8988T (cell line): ENCODE measurements around the gene YPEL3.
"Not testable (repeated sequence)": the region's sequence is repeated elsewhere in the genome, so short reads cannot be mapped to it uniquely, and the experiment has no call there.

Source experiments
- DNase-seq: peaks from one replicate; pipeline ENCODE4 v3.0.0; 2011

YPEL3 gene

GRCh38 chr16:30116291-30117207 lies 20.5 kb upstream of the YPEL3 start:
- DNase-seq: no peak

DNA sequence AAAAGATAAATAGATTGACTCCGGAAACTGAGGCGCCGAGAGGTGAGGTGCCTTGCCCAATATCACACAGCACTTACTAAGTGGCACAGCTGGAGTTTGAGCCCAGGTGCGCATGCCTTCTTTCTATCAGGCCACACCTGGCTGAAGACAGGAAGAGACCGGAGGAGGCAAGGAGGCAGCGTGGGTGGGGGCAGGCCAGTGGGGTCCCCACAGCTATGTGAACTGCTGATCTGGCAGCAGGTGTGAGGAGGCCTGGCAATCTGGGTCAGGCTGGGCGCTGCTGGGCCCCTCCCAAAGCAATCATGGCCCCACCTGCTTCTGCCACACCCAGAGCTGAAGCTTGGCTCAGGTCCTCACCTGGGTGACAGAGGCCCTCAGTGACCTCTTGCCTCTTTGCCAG lies 19.2 kb upstream of the YPEL3 start:
- no peak for DNase-seq

- not testable (repeated sequence) for DNase-seq
Measured at GRCh38 chr16:30114833-30115232, 18.8 kb upstream of the YPEL3 start.

DNA sequence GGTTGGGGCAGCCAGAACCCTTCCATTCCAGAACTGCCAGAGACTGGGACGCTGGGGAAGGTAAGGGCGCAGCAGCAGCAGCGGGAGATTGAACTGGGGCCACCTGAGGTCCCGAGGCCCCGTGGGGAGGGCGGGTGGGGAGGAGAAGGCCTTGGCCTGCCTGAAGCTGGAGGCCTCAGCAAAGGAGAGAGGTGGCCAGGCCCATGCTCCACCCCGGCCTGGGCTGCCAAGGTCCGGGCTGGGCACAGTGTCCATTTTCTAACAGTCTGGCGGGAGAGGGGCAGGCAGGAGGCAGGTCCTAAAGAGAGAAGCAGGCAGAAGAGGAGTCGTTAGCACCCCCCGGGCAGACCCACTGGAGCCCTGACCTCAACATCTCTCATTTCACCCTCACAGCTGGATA lies 18.4 kb upstream of the YPEL3 start:
- no peak for DNase-seq

- no peak for DNase-seq
Measured at GRCh38 chr16:30113711-30114333, 17.8 kb upstream of the YPEL3 start.

DNA sequence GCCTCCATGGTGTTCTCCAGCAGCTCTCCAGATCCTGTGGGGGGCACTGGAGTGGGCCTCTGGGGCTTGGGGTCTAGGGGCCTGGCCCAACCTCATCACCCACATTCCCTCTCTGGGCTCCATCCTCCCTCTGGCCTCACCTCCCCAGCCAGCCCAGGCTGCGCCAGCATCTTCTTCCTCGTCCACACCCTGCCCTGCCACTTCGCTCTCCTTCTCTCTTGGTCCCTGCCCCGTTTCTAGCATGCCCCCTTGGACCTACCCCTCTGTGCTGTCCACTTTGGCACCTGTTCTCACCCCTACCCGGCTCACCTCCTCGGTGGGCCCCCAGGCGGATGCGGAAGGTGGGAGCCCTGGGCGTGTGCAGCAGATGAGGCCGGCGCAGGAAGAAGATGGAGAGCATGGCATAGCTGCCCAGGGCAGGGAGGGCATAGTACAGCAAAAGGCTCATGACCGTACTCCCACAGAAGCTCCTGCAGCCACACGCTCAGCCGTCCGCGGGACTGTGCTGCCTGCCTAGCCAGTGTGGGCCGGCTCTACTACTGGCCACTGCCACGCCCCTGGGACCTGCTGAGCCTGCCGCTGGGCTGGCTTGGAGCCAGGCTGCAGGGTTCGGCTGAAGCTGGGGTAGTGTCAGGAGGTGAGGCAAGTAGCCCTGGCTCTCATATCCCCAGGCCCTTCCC lies 17.2 kb upstream of the YPEL3 start, which contains the start of gene GDPD3:
Gene GDPD3, minus strand, starts transcription at position 507 of the 680 bp plus-strand sequence. Its CDS starts 59 bp downstream, at position 448.
- no peak for DNase-seq

- DNase-seq: peak; percentile 75
Measured at GRCh38 chr16:30112197-30113030, 16.4 kb upstream of the YPEL3 start.

DNA sequence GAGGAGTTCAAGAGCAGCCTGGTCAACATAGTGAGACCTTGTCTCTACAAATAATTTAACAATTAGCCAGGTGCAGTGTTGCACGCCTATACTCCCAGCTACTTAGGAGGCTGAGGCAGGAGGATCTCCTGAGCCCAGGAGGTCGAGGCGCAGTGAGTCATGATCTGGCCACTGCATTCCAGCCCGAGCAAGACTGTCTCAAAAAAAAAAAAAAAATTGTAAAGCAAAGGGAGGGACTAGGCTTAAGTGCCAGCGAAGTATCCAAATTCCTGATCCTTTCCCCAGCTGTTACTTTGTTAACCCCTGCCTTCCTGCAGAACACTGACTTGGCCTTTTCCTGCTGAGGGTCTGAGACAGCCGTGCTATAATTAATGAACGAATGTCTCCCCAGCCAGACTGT lies 14.6 kb upstream of the YPEL3 start:
- DNase-seq: no peak

DNA sequence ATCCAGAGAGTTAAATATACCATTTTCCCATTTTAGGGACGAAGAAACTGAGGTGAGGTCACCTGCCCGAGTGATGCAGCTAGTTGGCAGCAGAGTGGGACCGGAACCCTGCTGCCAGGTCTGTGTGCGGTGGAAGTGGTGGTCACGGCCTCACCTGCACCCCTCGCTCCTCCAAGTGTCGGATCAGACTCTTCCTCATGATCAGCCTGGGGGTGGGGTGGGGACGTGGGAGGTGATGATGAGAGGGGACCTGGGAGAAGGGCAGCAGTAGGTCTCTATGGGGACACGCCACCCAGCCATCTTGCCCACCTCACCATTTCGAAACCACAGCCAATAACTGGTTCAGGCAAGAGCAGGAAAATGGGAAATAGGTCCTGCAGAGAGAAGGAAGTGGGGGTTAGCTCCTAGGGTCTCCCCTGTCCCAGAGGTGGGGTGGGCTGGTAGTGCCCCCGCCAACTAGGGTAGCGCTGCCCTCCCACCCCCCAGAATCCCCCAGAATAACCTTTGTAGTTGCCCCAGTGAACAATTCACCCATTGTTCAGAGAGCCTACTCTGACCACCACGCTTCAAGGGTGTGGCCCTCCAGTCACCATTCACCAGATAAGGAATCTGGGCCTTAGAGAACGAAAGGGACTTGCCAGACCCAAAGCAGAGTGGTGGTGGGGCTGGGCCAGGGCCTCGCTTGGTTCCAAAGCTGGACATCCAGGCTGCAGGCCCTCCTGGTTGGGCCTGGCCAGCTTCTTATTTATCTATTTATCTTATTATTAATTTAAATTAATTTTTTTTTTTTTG lies 12.2 kb upstream of the YPEL3 start:
- DNase-seq: no peak

GRCh38 chr16:30104492-30104891 lies 8.5 kb upstream of the YPEL3 start:
- no peak for DNase-seq

GRCh38 chr16:30104090-30104489 lies 8.1 kb upstream of the YPEL3 start:
- no peak for DNase-seq

DNA sequence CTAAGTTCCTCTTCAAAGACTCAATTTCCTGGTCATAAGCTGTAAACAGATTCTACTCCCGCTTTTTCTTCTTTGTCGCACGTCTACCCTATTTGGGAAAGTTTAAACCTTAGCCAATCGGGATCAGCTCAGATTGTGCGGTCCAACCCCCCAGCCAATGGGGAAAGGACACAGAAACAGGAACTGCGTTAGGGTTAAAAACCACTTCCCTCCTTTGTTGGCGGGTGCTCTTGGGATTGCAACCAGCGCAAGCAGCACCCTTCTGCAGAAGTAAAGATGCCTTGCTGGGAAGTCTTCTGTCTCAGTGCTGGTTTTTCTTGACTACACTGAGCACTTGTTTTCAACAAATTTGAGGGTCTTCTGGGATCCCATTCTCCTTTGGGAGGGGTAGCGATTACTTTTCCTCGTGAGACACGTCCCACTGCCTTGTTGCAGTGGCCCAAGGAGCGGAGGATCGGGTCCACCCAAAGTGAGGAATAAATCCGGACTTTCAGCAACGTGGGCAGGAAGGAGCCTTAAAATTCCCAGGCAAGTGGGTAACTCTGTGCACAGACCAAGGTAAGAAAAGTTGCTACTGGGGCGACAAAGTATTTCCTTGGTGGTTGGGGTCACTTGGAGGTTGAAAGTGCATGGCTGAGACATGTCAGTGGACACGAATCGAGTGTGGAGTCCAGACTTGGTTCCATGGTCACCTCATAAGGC lies 1.0 kb upstream of the YPEL3 start:
- DNase-seq: no peak

DNA sequence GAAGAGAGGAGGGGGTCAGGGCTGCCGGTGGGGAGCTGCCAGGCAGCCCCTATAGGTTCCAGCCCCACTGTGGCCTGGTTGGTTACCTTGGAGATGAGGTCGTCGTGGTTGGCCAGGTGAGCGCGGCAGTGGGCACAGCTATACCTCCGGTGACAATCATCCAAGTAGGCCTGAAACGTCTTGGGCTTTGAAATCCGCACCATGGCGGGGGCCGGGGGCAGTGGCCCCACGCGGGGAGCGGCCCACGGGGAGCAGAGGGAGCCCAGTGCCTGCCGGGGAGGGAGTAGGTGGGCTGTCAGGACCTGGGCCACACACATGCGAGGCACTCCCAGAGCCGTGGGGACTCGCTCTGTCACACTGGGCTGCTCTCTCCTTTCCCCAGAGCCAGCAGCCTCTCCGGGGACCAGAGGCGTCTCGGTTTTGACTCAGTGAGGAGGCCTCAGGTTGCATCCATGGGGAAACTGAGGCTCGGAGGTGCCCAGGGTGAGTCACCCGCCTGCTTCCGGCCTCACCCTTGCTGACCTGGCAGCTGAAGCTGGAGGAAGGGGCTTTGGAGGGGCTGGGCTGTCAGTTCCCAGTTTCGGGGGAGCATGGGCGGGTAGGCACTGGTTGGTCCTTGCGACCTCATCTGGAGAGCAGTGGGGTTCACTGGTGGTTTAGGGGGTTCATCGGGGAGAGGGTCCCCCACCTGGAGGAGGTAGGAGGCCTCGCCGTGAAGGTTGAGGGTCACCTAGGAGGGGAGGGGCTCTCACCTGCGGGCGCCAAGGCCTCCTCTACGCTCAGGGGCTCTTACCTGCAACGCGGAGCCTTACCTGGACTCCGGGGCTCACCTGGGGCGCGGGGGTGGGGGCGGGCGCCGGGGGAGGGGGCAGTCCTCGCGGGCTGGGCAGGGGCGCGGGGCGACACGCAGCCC lies 591 bp downstream of the YPEL3 start:
- no peak for DNase-seq

- DNase-seq: no peak
Measured at GRCh38 chr16:30094541-30095165, 1.4 kb downstream of the YPEL3 start.

DNA sequence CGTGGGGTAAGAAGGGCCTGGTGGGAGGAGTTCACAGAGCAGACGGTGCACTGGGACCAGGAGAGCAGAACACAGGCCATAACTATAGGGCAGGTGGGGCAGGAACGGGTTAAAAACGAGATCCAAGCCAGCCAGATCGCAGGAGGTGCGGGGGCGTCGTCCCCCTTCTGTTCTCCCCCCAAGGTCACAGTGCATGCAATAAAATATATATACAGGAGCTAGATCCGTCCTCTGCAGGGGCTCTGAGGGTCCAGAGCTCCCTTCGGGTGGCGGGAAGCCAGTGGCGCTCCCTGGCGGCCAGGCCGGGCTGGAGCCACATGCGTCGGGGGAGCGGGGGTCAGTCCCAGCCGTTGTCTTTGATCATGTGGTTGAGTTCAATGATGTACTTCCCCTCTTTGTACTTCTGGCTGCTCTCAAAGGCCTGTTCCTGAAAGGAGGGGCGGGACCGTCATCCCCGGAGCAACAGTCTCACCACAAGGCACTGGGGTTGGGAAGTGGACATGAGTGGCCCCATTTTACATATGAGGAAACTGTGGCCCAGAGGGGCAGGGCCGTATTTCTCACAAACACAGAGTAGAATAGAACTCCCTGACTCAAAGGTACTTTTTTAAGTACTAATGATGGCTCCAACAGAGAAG lies 3.5 kb downstream of the YPEL3 start:
- peak; percentile 92 for DNase-seq

DNA sequence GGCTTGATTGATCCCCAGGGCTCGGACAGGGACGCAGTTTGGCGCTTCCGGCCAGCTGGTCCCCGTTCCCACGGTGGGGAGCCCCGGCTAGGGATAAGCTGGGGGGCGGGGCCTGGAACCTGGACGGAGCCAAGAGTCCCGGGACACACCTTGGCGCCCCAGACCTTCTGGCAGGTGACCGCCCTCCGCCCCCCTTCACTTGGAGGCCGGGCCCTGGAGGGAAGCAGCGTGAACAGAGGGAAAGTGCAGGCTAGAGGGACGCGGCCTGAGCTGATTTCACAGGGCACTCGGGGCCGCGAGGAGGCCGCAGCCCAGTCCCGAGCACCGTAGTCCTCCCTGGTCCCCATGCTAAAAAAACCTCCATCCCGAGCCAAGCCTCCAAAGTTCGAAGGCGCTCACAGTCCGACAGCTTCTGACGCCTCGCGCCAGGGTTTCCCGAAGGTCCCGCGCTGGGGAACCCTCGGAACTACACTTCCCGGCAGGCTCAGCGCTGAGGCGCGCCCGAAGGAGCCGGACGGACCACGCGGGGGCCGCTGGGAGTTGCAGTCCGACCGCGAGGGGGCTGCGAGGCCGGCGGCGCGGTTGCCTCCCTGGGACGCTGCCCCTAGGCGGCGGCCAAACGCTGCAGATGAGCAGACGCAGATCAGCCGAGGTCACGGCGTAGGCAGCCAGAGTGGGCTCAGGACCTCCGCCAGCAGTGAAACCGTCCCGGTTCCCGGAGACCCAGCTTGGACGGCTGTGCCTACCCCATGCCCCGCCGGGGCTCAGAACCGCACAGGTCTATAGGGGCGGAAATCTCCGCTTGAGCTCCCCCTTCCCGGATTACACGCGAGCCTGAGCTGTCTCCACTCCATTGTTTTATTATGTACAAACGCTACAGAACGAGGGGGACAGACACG lies 4.3 kb downstream of the YPEL3 start, which contains the start of gene TBX6:
Gene TBX6, minus strand, starts transcription at position 451 of the 899 bp plus-strand sequence. CDS start 731 bp downstream, outside the sequence.
- peak; percentile 87 for DNase-seq

DNA sequence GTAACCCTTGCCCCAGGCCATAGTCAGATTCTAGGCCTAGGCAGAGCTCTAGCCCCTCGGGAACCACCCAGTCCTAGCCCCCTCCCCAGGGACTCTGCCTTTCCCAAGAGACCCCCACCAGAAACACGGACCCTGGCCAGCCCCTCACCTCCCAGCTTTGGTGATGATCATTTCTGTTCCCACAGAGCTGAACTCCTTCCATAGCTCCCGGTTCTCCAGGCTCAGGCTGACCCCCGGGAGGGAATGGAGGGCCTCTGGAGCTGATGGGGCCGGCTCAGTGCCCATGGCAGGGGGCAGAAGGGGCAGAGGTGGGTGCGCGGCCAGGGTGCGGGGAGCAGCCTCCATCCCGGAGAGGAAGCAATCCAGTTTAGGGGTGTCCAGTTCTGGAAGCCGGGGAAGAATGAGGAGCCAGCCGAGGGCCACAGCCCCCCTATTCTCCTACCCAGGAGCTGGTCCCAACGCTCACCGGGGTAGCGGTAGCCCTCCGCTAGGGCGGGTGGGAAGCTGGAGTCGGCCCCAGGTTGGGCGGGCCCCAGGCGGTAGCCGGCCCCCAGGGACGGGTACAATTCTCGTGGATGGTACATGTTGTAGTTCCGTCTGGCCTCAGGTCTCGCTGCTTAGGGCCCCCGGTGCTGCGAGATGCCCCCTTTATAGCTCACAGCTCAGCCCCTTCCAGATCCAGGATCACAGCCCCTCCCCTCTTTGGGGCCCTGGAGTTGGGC lies 5.2 kb downstream of the YPEL3 start:
- DNase-seq: no peak
